Dedifferentiated amniotic fluid mesenchymal stem cell (primary cell): ENCODE data around the gene GAB1.

Source experiments
- DNase-seq: peaks from one replicate; pipeline ENCODE4 v3.0.0-alpha.2; 2016; ENCODE audit errors: extremely low spot score

Gene GAB1

GRCh38 chr4:143417679-143418403 lies 81.2 kb downstream of the GAB1 start:
- DNase-seq: no peak

DNA sequence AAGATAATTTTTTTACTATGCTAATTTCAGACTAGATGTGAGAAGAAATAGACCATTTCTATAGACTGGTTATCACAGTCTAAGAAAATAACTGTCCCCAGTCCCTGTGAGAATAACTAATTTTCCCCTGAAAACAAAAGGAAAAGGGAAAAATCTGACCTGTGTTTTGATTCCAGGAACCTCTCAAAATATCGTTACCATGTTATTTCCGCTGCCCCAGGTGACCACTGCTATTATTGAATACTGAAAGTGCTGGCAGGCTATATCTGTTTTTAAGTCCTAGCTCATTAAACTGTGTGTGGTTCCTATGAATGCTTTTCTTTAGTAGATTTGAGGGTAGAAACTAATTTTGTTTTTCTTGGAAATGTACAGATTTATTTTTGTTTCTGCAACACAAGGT lies 83.6 kb downstream of the GAB1 start:
- DNase-seq: no peak

GRCh38 chr4:143421609-143422008 lies 84.9 kb downstream of the GAB1 start:
- DNase-seq: no peak

DNA sequence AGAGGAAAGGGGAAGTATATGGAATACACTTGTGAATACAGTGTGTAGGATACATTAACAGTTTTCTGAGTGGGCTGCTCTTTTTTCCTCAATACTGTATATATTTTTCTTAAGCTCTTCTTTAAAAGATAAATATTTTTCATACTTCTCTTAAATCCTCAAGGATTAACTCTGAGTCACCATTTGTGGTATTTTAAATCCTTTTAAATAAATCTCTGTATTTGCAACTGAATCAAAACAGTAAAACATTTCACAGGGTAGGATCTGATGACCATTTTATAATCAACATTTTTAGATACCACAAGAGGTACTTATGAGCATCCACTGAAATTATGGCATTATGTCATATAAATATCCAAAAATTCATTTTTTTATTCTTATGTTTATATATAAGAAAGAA lies 87.6 kb downstream of the GAB1 start:
- DNase-seq: peak; percentile 63

DNA sequence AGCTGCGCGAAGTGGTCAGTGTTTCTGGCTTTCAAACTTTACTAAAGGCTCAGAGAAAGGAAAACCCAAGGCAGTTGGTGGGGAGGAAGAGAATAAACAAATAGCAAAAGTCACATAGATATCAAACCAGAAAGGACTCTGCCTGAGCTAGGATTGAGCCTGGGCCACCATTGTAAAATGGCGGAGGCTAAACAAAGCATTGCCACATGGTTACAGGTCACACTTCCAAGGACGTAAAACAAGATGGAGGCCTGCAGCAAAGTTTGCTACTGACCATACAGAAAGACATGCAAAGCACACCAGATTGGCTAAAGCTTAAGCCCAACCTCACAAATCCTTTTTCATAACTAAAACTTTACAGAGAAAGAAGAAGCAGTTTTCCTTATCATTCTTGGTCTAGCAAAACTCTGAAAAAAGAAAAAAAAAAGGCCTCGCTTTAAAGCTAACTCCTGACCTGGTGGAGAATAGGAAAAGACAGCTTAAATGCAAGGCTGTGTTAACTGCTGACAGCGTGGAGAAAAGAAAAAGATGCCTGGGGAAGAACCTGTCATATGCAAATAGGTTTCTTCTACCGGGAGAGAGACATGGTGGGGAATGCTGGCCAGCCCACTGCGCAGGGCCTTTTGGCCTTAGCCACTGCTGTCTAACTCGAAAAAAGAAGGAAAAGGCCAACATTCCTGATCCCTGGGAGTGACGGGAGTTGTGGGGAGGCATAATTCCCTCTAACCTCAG lies 95.0 kb downstream of the GAB1 start:
- DNase-seq: no peak

GRCh38 chr4:143432258-143432591 lies 95.5 kb downstream of the GAB1 start:
- no peak for DNase-seq

DNA sequence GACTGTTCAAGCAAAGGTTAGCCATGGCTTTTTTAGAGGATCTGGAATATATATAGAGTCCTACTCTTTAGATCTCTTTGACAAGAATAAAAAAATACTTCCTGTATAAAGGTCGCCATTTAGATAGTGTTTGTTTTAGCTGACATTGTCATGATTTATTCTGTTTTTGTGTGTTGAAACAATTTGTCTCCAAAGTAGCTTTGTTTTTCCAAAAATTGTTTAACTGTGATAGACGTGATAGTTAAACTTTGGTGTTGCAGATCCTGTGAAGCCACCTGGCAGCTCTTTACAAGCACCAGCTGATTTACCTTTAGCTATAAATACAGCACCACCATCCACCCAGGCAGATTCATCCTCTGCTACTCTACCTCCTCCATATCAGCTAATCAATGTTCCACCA lies 96.6 kb downstream of the GAB1 start:
- DNase-seq: no peak

DNA sequence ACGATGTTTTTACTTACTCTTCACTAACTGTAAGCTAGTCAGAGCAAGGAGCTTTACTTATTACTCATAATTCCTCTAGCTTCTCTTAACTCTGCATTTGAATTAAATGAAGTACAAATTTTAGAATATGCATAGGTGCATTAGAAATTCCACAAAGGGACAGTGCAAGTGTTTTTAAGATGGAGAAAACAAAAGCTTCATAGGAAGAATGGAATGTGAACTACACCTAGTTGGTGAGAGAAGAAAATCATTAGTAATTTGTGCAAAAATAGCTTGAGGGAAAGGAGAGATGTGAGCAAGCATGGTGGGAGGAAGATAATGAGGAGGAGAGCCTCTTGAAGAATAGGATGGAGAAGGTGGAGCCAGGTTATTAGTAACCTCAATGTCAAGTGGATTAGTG lies 99.3 kb downstream of the GAB1 start:
- DNase-seq: no peak

- no peak for DNase-seq
Observed at GRCh38 chr4:143437476-143437875, 100.8 kb downstream of the GAB1 start.

DNA sequence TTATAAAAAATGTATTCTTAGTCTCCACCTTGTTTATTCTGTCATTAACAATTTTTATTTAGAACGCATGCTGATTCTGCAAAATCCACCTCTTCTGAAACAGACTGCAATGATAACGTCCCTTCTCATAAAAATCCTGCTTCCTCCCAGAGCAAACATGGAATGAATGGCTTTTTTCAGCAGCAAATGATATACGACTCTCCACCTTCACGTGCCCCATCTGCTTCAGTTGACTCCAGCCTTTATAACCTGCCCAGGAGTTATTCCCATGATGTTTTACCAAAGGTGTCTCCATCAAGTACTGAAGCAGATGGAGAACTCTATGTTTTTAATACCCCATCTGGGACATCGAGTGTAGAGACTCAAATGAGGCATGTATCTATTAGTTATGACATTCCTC lies 101.3 kb downstream of the GAB1 start:
- no peak for DNase-seq

- DNase-seq: no peak
Observed at GRCh38 chr4:143438710-143439109, 102.0 kb downstream of the GAB1 start.

- DNase-seq: no peak
Observed at GRCh38 chr4:143441109-143441508, 104.4 kb downstream of the GAB1 start.

DNA sequence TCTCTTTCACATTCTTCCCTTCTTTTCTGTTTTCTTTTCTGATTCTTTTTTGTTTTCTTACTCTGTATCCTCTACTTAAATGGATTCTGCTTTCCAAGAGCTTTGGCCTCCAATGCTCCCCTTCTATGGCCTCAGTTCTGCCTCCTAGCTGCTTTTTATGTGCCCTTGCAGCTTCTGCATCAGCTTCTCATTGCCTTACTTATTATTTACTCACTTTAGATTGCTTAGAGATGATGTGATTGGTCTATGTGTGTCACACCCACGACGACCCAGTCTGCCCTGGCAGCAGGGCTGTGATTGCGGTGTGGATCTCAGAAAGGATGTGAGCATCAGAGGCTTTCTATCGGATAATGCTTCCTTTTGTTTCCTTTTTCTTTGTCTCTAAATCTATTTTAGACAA lies 105.0 kb downstream of the GAB1 start:
- DNase-seq: no peak

DNA sequence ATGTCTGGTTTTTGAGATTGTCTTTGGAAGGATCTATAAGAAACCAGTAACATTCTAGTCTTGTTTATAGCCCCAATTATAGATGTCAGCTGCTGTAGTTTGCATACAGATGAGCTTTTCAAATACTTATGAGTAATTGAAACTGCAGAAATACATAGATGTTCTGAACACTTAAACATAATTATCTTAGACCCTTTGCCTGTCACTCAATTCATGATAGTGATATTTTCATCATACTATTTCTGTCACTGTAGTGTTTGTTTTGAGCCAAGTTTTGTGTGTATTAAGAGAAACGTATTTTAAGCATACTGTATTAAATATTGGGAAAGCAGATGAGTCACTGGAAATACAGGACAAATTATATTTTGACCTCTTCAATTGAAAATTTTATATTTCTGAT lies 107.1 kb downstream of the GAB1 start:
- no peak for DNase-seq

GRCh38 chr4:143451186-143451585 lies 114.5 kb downstream of the GAB1 start:
- no peak for DNase-seq

DNA sequence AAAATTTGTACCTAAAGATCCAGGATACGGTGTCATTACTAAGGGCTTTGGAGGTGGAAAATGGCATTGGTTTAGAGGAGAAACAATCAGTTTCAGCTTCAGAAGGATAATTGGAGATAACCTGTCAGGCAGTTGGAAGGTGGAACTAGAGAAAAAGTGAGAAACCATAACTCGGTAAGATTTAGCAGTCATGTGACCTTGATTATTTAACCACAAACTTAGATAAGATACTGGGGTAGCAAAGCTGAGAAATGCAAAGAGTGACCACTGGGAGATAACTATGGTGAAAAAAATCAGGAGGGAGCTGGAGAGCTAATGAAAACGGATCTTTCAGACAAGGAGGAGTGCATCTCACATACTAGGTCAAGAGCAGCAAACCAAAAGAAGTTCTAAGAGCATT lies 118.5 kb downstream of the GAB1 start:
- no peak for DNase-seq

DNA sequence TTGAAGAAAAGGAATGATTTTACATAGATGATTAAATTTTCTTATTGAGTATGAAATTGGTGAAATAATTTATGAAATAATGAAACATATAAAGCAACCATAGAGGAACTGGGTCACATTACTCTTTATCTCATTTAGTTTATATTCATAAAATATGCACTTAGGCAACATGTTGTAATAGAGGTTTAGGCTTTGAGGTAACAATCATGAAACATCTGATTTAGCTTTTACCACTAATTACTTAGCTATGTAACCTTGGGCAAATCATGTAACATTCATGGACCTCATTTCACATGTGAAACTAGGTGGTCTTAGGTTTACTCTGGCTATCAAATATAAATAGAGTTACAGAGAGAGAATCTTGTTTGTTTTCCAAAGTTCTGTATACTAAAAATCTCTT lies 122.3 kb downstream of the GAB1 start:
- DNase-seq: peak; percentile 39

DNA sequence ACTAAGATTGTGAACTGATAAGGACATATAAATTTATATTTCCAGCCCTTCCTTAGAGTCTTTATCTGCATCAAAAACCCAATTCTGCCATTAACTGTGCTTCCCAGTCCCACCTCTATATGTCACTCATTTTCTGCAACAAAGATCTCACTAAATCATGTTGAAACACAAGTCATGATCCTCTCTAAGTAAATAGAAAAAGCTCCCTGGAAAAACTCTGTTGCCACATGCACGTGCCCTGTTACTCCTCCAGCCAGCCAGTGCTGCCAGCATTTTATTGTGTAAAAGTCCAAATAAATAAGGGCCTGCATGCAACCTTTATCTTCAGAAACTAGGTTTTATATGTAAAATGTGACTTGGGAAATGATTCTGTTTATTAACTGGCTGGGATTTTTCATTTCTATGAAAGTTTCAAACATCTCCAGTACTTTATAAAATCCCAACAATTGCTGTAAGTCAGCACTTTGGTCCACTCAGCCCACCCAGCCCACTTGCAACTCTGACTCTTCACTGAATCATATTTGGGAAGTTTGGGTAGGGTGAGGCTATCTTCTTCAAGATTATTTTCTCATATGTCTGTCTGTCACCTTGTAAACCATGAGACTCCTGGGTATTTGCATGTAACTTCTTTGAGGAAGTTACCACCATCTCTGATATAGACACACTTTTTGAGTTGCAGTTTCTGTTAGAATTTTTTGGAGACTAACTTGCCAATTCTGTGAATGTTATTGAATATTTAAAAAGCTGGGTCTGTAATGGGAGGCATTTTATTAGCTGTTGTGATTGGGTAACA lies 136.9 kb downstream of the GAB1 start:
- DNase-seq: no peak

DNA sequence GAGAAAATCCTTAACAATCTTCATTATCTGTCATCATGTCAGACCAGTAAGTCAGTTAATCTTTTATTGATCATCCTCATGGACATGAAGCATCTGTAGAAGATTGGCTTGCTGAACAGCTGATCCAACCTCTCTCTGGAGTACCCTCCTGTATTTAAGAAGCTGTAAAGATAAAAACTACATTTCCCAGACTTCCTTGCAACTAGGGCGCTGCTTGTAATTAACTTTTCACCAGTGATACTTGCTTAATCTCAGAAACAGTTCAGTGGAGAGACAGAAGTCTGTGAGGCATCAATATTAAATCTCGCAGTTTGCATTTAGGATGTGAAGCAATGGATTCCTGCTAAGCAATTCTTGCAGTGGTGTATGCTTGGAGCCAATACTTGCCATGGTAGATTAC lies 140.8 kb downstream of the GAB1 start:
- no peak for DNase-seq

DNA sequence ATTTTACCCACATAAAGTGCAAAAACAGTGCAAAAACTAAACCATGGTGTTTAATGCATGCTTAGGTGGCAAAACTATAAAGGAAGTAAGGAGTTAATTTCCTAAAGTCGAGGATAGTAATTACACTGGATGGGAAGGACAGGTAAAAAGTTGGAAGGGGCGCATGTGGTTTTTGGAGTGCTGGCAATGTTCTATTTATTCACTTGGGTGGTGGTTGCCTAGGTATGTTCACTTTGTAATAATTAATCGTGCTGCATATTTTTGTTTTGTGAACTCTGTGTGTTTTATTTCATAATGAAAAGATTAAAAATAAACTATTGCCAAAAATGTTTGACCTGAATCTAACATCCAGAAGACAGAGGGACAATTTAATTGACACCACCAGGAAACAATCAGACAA lies 144.7 kb downstream of the GAB1 start:
- no peak for DNase-seq

DNA sequence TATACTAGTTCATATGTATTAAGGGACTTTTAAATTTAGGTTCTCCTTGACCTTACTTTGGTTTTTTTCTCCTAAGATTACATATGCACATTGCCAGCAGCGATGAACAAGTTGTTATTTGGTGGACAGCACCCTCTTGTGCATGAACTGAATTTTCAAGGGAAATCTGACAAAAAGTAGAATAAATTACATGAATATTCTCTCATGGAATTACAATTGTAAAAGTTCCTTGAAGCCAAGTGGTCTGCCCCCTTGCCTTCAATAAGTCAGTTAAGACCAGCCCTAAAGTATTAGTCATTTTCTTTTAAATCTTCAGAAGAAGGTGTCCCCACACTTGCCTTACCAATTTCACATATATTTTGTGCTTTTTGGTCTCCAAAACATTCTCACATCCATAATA lies 146.2 kb downstream of the GAB1 start:
- DNase-seq: peak; percentile 59

DNA sequence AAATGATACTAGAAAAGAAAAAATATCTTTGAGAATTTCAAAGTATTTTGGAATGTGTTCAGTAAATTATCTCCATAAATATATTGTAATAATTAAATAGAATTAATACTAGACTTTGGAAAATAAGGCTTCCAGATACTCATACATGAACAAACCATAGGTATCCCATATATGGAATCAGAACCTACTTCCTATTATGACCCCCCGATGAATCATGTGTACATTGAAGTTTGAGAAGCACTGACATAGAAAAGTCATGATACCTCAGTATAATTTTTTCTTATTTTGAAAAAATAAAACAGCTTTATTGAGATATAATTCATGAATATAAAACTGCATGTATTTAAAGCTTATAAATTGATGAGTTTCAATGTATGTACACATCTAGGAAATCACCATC lies 149.6 kb downstream of the GAB1 start:
- no peak for DNase-seq

DNA sequence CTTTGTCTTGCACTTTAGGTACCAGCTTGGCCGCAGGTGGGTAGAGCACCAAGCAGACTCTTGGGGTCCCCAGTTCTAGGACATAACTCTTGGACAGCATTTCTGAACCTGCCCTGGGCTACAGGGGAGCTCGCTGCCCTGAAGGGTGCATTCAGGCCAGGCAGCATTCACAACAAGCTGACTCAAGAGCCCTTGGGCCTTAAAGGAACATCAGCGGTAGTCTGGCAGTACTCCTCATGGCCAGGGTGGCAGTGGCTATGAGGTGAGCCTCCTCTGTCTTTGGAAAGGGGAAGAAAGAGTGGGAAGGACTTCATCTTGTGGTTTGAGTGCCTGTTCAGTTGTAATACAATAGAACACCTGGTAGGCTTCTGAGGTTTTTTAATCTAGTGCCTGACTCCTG lies 152.0 kb downstream of the GAB1 start:
- DNase-seq: no peak
